Measurements from ENCODE around the gene SYTL5. TPM values are rescaled to one million over a fixed set of nuclear protein-coding genes. Genes with fewer than 3 reads are reported as not detected.

SYTL5 gene
- total and polyA plus RNA-seq, 2 of the 4 experiments (the other 2 are of a cell fraction): 0.19 to 0.54 TPM

GRCh38 chrX:37997096-37997495 is 9.3 kb upstream of the SYTL5 start:
- DNase-seq: no peak
- no peak overlapping the region for H3K18ac ChIP-seq (ENCODE audit: low read depth, low read length)
- no peak overlapping the region for H2AK5ac ChIP-seq (ENCODE audit: low read depth, low read length)
- H2BK5ac ChIP-seq (ENCODE audit: low read depth, low read length, poor library complexity, severe bottlenecking): no peak overlapping the region
- H2AFZ ChIP-seq (replicated peaks; ENCODE audit: low read length, poor library complexity): no peak overlapping the region
- H3K36me3 ChIP-seq (ENCODE audit: control insufficient read depth, insufficient read depth, low read length): no peaks in the 10 kb centered on the region
- dilution Hi-C loops (cut with HindIII; ENCODE audit: low sequenced_read_pairs, unreplicated experiment) (no loop called here), in situ Hi-C loops (cut with MboI; ENCODE audit: low sequenced_read_pairs) (no loop called here), intact Hi-C loops (cut with micrococcal nuclease) (no loop called here)
- H3K27me3 ChIP-seq (ENCODE audit: control insufficient read depth, insufficient read depth, low read length): no peaks in the 10 kb centered on the region
- ChIA-PET POLR2A (ENCODE audit: unreplicated experiment) (no interaction called here), CTCF (no interaction called here)
- no peak overlapping the region for H3K14ac ChIP-seq (replicated peaks; ENCODE audit: low read depth, low read length)
- no peak overlapping the region for H3K4me2 ChIP-seq (ENCODE audit: low read depth, low read length)
- no peaks in the 10 kb centered on the region for H3K79me1 ChIP-seq (ENCODE audit: low read depth in 1 of 2, low read length in 2 of 2)
- H3K27ac ChIP-seq (ENCODE audit: insufficient read depth, low read length): no peak overlapping the region
- H3K23ac ChIP-seq (ENCODE audit: low read depth, low read length): no peak overlapping the region
- H3K9me1 ChIP-seq (ENCODE audit: insufficient read depth, low read length): no peaks in the 10 kb centered on the region
- H3K9me3 ChIP-seq (ENCODE audit: control insufficient read depth, insufficient read depth, low read length): no peaks in the 10 kb centered on the region; the same call in 1 of the 2 replicates
- no peak overlapping the region for H2BK15ac ChIP-seq (ENCODE audit: low read depth, low read length)
- no peak overlapping the region for H4K8ac ChIP-seq (ENCODE audit: low read depth in 2 of 2, low read length in 2 of 2)
- H3K4me1 ChIP-seq (ENCODE audit: control insufficient read depth, insufficient read depth, low read length): 0 out of 2 replicates have a peak, but pooled peaks cover 2% of the 10 kb centered on the region
- no peak overlapping the region for H4K5ac ChIP-seq (ENCODE audit: low read depth, low read length)
- no peak overlapping the region for H2AK9ac ChIP-seq (replicated peaks; ENCODE audit: low read depth, low read length, poor library complexity)
- no peak for ATAC-seq (ENCODE audit: low read depth)
- H4K20me1 ChIP-seq (ENCODE audit: insufficient read depth, low read length): no peaks in the 10 kb centered on the region
- WGBS, 2 experiments (ENCODE audit: extremely low coverage in 2 of 2, insufficient read length in 1 of 2): 93% methylated on average over 5 of the region's 8 CpGs; no CpG with 5 or more reads in 1 of the 2 experiments
- no peak overlapping the region for H3K4ac ChIP-seq (ENCODE audit: low read depth, low read length)
- H3K4me3 ChIP-seq (ENCODE audit: insufficient read depth, low read depth, low read length): no peak overlapping the region
- no peak overlapping the region for H3K9ac ChIP-seq (ENCODE audit: low read depth, low read length)
- H2BK20ac ChIP-seq (ENCODE audit: low read depth, low read length): no peak overlapping the region
- H3K56ac ChIP-seq (ENCODE audit: extremely low read depth, insufficient read depth, low read length): no peak overlapping the region
- H2BK120ac ChIP-seq (ENCODE audit: low read depth, low read length): no peak overlapping the region
- BruUV-seq (replicated peaks): no TSS peak
- TF ChIP-seq BHLHE40 (IDR thresholded peaks at IDR 0.05; ENCODE audit: low read depth, low read length) (no peak), MAZ (IDR thresholded peaks at IDR 0.05; ENCODE audit: borderline replicate concordance, low read depth, low read length) (no peak), SMC3 (IDR thresholded peaks at IDR 0.05; ENCODE audit: low read depth, low read length) (no peak), CTCF (conservative IDR thresholded peaks at IDR 0.05; ENCODE audit: low read depth, low read length) (no peak), MXI1 (IDR thresholded peaks at IDR 0.05; ENCODE audit: borderline replicate concordance, low read depth, low read length) (no peak), ELK1 (IDR thresholded peaks at IDR 0.05; ENCODE audit: borderline replicate concordance, low read depth, low read length) (no peak), CEBPB (IDR thresholded peaks at IDR 0.05; ENCODE audit: low read depth, low read length) (no peak), RCOR1 (IDR thresholded peaks at IDR 0.05; ENCODE audit: insufficient replicate concordance, low read length) (no peak), NFE2L2 (IDR thresholded peaks at IDR 0.05; ENCODE audit: low read depth, low read length) (no peak), FOS (IDR thresholded peaks at IDR 0.05; ENCODE audit: low read depth, low read length) (no peak), MAFK (IDR thresholded peaks at IDR 0.05; ENCODE audit: low read depth, low read length) (no peak)
- no peak overlapping the region for H4K91ac ChIP-seq (ENCODE audit: insufficient read depth, low read depth, low read length)

All from IMR-90 (cell line).